NB4 (cell line): ENCODE measurements around the gene C16orf92.

Source experiments
- DNase-seq: peaks from one replicate; pipeline ENCODE4 v3.0.0; 2010; ENCODE audit warnings: low read depth
- H3K4me3 ChIP-seq: one replicate; pipeline ENCODE4 v1.5.1; 2011; ENCODE audit warnings: mild to moderate bottlenecking, low read depth, low read length, moderate library complexity
- CTCF ChIP-seq: IDR thresholded peaks from one replicate; pipeline ENCODE4 v1.5.1; 2012; ENCODE audit warnings: low read depth, low read length
- MAX ChIP-seq: IDR thresholded peaks from 2 replicates; pipeline ENCODE4 v1.6.1; 2011; ENCODE audit warnings: low read depth, low read length
- MYC ChIP-seq: IDR thresholded peaks from 2 replicates; pipeline ENCODE4 v1.6.1; 2011; ENCODE audit warnings: low read depth, low read length
- POLR2A ChIP-seq: IDR thresholded peaks from 2 replicates; pipeline ENCODE4 v1.6.1; 2011; ENCODE audit warnings: mild to moderate bottlenecking; ENCODE audit not compliant: insufficient read length; ENCODE audit errors: extremely low read depth

The C16orf92 gene

GRCh38 chr16:29996766-29997250 lies 26.2 kb upstream of the C16orf92 start:
- TF ChIP-seq CTCF (no peak), POLR2A (no peak), MYC (no peak), MAX (no peak)
- peak; percentile 42 for DNase-seq
- peak overlapping the region; percentile 79 for H3K4me3 ChIP-seq

GRCh38 chr16:29999605-30000004 lies 23.4 kb upstream of the C16orf92 start:
- DNase-seq = no peak
- TF ChIP-seq MYC (no peak), POLR2A (no peak), MAX (no peak), CTCF (no peak)
- no peak overlapping the region for H3K4me3 ChIP-seq

GRCh38 chr16:30000735-30001631 lies 22.0 kb upstream of the C16orf92 start:
- no peak overlapping the region for H3K4me3 ChIP-seq
- no peak for DNase-seq
- TF ChIP-seq POLR2A (no peak), MYC (no peak), CTCF (no peak)

- no peak for DNase-seq
- TF ChIP-seq POLR2A (no peak), MAX (no peak)
- no peak overlapping the region for H3K4me3 ChIP-seq
Observed at GRCh38 chr16:30002614-30003346, 20.2 kb upstream of the C16orf92 start.

- H3K4me3 ChIP-seq = no peak overlapping the region
- TF ChIP-seq POLR2A (no peak), MYC (no peak), MAX (no peak), CTCF (no peak)
- no peak for DNase-seq
Observed at GRCh38 chr16:30003670-30004423, 19.2 kb upstream of the C16orf92 start.

GRCh38 chr16:30004424-30004776 lies 18.6 kb upstream of the C16orf92 start:
- DNase-seq = no peak
- H3K4me3 ChIP-seq = no peak overlapping the region
- TF ChIP-seq POLR2A = no peak
- no peak for TF ChIP-seq MYC
